Smooth muscle cell of the umbilical artery (primary cell): ENCODE data around the gene POLR1E. TPM values are rescaled to one million over a fixed set of nuclear protein-coding genes. Genes with fewer than 3 reads are reported as not detected.

Source experiments
- total RNA-seq: library from RNA; depleted of rRNA; stranded (reverse); fragments of >200 nt; gene quantifications from 2 replicates; pipeline ENCODE4 v1.2.3, GENCODE V29; 2014

The POLR1E gene, protein sequence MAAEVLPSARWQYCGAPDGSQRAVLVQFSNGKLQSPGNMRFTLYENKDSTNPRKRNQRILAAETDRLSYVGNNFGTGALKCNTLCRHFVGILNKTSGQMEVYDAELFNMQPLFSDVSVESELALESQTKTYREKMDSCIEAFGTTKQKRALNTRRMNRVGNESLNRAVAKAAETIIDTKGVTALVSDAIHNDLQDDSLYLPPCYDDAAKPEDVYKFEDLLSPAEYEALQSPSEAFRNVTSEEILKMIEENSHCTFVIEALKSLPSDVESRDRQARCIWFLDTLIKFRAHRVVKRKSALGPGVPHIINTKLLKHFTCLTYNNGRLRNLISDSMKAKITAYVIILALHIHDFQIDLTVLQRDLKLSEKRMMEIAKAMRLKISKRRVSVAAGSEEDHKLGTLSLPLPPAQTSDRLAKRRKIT
- 23.8 and 40.6 TPM in 2 replicates for total RNA-seq

DNA sequence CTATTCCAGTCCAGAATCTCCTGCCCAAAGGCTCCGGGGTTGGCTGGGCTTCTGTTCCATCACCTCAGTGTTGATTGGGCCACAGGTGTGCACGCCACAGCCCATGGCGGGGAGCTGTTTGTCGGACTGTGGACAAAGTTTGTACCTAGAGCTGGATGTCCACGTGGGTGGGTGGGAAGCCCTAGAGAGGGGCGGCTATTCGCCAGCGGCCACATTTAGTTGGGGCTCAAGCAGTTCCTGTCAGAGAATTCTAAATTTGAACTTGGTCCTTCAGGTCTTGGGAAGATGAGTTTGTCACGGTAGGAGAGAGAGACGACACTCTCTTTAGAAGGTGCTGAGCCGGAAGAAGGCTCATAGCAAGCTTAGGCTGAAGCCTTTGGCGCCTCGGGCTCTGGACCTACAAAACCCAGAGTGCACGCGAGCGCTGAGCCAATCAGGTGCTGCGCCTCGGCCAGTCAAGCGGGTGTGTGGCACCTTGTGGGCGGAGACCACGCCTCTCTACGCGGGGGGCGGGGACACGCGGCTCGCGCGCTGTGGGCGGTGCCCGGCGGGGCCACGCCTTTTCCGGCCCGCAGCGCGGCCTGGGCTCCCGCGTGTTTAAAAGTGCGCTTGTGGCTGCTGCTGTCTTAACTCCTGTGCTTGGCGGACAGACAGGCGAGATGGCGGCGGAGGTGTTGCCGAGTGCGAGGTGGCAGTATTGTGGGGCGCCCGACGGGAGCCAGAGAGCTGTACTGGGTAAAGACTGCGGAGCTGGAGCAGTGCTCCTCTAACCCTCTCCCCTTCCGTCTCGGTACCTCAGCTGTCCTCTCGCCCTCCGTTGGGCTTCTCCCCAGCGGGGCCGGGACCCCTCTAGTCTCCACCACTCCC lies at the start of gene POLR1E:
Gene POLR1E, plus strand, starts transcription at position 560 of the 867 bp plus-strand sequence. Its CDS starts 100 bp downstream, at position 660.

DNA sequence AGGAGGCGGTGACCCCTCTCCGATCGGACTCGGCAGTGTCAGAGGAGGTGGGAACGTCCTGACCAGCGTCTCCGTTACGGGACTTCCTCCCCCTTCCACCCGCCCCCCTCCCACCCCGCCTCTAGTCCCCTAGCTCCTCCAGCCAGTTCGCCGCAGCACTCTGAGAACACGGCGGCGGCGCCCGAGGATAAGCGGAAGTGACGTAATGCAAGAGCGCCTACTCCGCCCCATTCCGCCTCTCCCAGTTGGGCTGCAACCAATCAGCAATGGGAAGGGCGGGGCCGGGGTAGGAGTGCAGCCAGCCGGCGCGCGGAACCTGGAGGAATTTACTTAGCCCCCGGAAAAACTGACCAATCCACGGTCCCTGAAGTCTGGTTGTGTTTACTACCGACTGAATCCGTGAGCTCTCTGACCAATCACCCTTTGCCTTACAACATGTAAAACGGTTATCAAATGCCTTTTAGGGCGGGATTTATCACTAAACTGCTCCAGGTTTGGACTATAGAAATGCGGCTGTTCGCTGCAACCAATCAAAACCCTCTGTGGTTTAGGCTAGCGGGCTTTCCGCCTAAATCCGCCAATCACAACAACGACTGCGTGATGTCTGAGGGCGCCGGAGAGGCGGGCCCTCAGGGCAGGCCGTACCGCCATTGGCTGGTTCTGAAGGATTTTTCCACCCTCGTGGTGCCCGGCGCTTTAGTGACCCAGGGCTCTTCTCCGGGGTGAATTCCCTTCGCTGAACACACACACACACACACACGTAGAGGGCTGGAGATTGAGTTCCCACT lies 20.3 kb upstream of the POLR1E start, which contains the start of gene ZBTB5:
Gene ZBTB5, minus strand, starts transcription at position 202 of the 788 bp plus-strand sequence. CDS start 22,899 bp downstream, outside the sequence.

Other genes with a start within 250 kb of the POLR1E start
- gene GRHPR, start 63.3 kb upstream of the POLR1E start, total RNA-seq: 78.1 and 102 TPM in 2 replicates
- 7.1 and 7.3 TPM in 2 replicates for gene ZBTB5, start 20.5 kb upstream of the POLR1E start, total RNA-seq
- gene FBXO10, start 90.4 kb downstream of the POLR1E start, total RNA-seq: 13.1 and 22.9 TPM in 2 replicates
- 163 and 166 TPM in 2 replicates for gene TOMM5, start 106.6 kb downstream of the POLR1E start, total RNA-seq
- gene FRMPD1, start 165.0 kb downstream of the POLR1E start, total RNA-seq: under 0.01 and 0.05 TPM in 2 replicates